Ishikawa (cell line): ENCODE results near the gene AP5Z1.

ENCODE experiments used
- CEBPB ChIP-seq: IDR thresholded peaks from 2 replicates; pipeline ENCODE4 v1.6.1; 2012
- CREB1 ChIP-seq: IDR thresholded peaks from 2 replicates; pipeline ENCODE4 v1.6.1; 2012; ENCODE audit warnings: low read depth
- EGR1 ChIP-seq: IDR thresholded peaks from 2 replicates; pipeline ENCODE4 v1.6.1; 2012
- EP300 ChIP-seq: IDR thresholded peaks from 2 replicates; pipeline ENCODE4 v1.6.1; 2012; ENCODE audit warnings: borderline replicate concordance
- FOXM1 ChIP-seq: IDR thresholded peaks from 2 replicates; pipeline ENCODE4 v1.6.1; 2012; ENCODE audit warnings: low read depth, borderline replicate concordance
- MAX ChIP-seq: IDR thresholded peaks from 2 replicates; pipeline ENCODE4 v1.6.1; 2012
- NFIC ChIP-seq: IDR thresholded peaks from 2 replicates; pipeline ENCODE4 v1.6.1; 2012
- RAD21 ChIP-seq: IDR thresholded peaks from 2 replicates; pipeline ENCODE4 v1.6.1; 2012; ENCODE audit warnings: low read depth
- REST ChIP-seq: IDR thresholded peaks from 2 replicates; pipeline ENCODE4 v1.6.1; 2012; ENCODE audit warnings: low read depth, mild to moderate bottlenecking
- TAF1 ChIP-seq: IDR thresholded peaks from 2 replicates; pipeline ENCODE4 v1.6.1; 2012; ENCODE audit warnings: low read depth, mild to moderate bottlenecking
- TCF12 ChIP-seq: IDR thresholded peaks from 2 replicates; pipeline ENCODE4 v1.6.1; 2012; ENCODE audit warnings: low read depth
- TEAD4 ChIP-seq: IDR thresholded peaks from 2 replicates; pipeline ENCODE4 v1.6.1; 2012
- YY1 ChIP-seq: IDR thresholded peaks from 2 replicates; pipeline ENCODE4 v1.6.1; 2012; ENCODE audit warnings: low read depth
- ZBTB7A ChIP-seq: IDR thresholded peaks from 2 replicates; pipeline ENCODE4 v1.6.1; 2012; ENCODE audit warnings: low read depth
- TF ChIP-seq, protein P1 (sequence below): IDR thresholded peaks from 2 replicates; pipeline ENCODE4 v1.6.1; 2012

AP5Z1 gene

DNA sequence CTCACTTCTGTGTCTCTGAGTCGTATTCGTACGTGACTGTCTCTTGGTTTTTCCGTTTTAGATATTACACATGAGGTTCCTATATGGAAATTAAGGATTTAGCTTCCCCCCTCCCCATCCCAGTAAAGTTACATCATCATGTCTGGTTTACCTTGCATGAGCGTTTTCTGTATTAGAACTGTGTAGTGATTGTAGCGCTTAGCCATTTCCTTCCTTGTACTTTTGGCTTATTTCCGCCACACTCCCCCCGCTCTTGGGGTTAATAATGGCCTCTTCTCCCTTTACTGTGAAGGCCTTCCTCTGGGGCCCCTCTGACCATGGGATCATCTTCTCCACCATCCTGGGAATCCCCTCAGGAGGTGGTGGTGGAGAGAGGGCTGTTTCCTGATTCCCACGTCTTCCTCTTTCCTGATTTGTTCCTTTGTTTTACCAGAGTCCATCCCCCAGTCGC, 27.2 kb upstream of the AP5Z1 start:
- TF ChIP-seq TEAD4 = no peak
- TF ChIP-seq, protein P1, sequence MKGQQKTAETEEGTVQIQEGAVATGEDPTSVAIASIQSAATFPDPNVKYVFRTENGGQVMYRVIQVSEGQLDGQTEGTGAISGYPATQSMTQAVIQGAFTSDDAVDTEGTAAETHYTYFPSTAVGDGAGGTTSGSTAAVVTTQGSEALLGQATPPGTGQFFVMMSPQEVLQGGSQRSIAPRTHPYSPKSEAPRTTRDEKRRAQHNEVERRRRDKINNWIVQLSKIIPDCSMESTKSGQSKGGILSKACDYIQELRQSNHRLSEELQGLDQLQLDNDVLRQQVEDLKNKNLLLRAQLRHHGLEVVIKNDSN = no peak
- no peak for TF ChIP-seq RAD21
- TF ChIP-seq NFIC = no peak

GRCh38 chr7:4749363-4749762, 26.1 kb upstream of the AP5Z1 start:
- no peak for TF ChIP-seq CREB1
- no peak for TF ChIP-seq MAX
- no peak for TF ChIP-seq FOXM1
- no peak for TF ChIP-seq EGR1
- TF ChIP-seq REST = no peak
- TF ChIP-seq TAF1 = no peak
- no peak for TF ChIP-seq CEBPB
- TF ChIP-seq EP300 = no peak
- TF ChIP-seq RAD21 = no peak
- TF ChIP-seq ZBTB7A = no peak
- TF ChIP-seq, protein P1 = no peak
- TF ChIP-seq YY1 = no peak
- TF ChIP-seq TEAD4 = no peak
- TF ChIP-seq TCF12 = no peak
- no peak for TF ChIP-seq NFIC

DNA sequence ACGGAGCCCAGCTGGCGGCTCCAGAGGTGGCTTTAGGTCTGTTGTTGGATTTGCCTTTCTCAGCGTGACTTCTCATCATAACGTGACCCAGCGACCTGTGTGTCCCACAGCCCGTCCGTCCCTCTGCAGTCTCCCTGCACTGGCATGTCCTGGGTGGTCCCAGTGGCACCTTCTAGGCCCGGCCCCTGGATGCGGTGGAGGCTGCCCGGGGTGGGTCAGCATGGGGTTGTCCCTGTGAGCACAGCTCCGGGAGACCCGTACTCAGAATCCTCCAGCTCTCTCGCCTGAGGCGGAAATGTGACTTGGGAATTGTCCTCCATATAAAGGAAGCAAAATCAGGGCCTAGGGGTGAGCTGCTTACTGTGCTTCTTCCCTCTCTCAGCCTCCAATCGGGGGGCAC, 25.6 kb upstream of the AP5Z1 start:
- TF ChIP-seq MAX = no peak
- TF ChIP-seq, protein P1 = no peak
- no peak for TF ChIP-seq ZBTB7A

DNA sequence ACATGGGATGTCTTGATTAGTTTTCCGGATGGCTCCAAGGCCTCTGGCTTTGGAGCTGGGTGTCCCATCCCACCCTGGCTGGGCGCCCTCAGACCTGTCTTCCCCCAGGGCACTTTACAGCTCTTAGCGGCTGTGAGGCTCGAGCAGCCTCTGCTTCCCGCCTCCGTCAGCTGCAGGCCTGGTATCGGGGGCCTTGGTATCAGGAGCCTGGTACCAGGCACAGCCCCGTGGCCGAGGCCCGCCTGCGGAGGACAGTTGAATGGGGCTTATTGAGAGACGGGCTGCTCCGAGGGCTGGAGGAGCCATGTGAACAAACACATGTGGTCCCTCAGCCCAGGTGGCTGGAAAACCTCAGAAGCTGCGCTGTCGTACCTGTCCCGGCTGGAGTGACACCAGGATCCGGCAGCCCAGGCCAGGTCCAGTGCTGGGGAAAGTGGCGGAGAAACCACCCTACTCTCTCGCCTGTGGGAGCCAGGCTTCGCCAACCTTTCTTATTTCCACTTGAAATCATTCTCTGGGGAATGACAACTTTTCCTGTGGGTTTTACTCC, 23.9 kb upstream of the AP5Z1 start:
- TF ChIP-seq FOXM1 = no peak
- no peak for TF ChIP-seq REST
- no peak for TF ChIP-seq RAD21
- no peak for TF ChIP-seq TEAD4
- no peak for TF ChIP-seq YY1
- no peak for TF ChIP-seq CREB1
- TF ChIP-seq, protein P1 = no peak
- TF ChIP-seq EP300 = no peak
- no peak for TF ChIP-seq EGR1
- no peak for TF ChIP-seq MAX
- no peak for TF ChIP-seq TCF12
- TF ChIP-seq ZBTB7A = no peak
- no peak for TF ChIP-seq CEBPB

DNA sequence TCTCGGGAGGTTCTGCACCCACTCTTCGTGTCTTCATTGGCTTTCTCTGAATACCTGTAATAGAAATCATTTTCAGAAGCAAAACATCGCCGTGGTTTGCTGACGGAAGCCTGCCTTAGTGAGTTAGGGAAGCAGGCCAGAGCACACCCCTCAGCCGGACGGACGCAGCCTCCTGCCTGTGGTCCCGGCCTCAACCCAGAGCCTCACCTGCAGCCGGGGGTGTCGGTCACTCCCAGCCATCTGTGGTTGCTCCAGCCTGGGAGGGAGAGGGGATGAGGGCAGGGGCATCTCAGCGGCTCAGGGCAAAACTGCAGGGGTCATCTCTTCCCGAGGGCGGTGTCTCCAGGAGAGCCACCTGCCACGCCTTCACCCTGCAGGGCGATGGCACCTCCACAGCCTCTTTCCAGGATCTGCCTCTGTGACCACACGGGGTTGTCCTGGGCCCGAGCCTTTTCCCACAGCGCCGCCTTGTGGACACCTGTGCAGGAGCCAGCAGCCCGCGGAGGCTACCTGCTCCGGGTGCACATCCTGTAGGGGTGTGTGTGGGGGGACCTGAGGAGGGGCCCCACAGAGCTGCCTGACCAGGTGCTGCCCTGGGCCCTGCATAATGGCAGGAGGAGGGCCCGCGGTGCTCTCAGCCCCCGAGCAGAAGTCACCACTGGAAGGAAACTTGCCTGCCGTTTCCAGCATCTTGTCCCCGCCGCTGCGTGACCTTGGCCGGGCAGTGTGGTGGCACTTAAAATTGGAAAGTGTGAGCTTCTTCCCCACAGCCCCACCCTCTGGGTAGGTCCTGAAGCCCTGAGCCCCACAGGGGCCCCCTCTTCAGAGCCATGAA, 21.6 kb upstream of the AP5Z1 start:
- TF ChIP-seq FOXM1 (no peak), RAD21 (peak; percentile 93)
